ENCODE measurements around the gene SUGCT.

DNA sequence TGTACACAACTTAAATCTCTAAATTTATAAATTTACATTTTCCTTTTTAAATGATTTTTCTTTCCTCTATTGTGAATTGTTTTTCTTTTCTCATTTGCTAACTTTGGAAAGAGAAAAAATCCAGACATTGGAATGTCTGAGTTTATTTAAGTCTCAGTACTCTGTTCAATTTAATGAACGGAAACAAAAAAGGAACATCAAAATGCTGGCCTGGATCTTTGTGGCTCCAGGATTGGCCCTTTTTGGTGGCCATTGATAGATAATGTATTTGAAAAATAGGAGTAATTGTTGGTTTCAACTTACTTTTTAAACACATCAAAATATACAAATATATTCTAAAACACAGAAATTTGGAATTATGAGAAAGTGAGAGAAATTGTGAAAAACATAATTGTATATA lies 336.0 kb downstream of the SUGCT start:
- TF ChIP-seq, protein P1, sequence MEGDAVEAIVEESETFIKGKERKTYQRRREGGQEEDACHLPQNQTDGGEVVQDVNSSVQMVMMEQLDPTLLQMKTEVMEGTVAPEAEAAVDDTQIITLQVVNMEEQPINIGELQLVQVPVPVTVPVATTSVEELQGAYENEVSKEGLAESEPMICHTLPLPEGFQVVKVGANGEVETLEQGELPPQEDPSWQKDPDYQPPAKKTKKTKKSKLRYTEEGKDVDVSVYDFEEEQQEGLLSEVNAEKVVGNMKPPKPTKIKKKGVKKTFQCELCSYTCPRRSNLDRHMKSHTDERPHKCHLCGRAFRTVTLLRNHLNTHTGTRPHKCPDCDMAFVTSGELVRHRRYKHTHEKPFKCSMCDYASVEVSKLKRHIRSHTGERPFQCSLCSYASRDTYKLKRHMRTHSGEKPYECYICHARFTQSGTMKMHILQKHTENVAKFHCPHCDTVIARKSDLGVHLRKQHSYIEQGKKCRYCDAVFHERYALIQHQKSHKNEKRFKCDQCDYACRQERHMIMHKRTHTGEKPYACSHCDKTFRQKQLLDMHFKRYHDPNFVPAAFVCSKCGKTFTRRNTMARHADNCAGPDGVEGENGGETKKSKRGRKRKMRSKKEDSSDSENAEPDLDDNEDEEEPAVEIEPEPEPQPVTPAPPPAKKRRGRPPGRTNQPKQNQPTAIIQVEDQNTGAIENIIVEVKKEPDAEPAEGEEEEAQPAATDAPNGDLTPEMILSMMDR (conservative IDR thresholded peaks at IDR 0.05; ENCODE audit: low read length) = no peak
- no peak for TF ChIP-seq EZH2phosphoT487 (IDR thresholded peaks at IDR 0.05; ENCODE audit: borderline replicate concordance)
